COR-L47 (cell line): ENCODE measurements around the gene GMDS.

Experiments
- DNase-seq: peaks from one replicate; lab custom pipeline; 2025; lab: John Stamatoyannopoulos, UW

Gene GMDS

DNA sequence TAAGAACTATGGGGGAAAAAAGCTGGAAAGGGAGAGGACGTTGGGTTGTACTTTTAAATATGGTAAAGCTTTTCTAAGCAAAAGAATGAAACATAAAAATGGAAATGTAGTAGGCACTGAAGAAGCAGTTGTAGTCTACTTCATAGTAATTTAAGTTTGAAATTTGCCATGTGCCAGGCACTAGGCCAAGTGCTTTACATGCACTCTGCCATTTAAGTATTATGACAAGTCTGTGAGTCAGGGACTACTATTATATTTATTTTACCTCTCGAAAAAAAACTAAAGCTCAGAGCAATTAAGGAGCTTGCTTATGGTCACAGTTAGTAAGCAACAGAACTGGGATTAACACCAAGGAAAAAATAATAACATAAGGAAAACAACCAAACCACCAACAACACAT lies 257.8 kb downstream of the GMDS start:
- no peak for DNase-seq

DNA sequence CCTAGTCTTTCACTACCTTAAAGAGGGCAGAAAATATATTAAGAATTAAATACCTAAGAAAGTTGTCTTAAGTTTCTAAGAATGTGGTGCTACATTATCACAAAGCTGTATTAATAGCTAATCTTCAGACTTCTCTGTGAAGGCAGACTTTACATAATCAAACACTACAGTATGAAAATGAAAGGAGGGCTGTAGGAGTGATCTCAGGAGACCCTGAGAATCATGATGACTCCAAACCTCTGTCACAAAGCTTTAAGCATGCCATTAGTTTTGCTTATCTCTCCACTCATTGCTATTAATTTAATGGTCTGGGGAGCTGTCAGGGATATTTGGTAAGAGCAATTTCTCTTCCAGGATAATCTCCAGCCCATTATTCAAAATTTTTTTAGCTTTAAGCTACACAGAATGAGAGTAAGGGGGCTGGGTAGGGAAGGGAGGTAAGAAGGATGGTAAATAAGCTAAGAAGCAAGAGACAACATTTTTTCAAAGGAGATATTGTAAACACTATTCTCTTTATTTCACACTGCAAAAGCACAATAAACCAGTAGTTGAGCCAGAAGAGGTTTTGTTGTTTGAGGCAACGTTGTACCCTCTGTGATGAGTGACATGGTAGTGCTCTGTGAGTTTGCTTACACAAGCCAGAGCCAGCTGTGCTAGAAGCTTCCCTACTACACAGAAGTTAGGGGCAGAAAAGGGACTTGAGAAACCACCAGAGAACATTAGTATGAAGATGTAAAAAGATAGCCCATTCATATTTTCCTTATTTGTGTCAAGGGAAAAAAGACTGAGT lies 258.8 kb downstream of the GMDS start:
- DNase-seq: no peak

DNA sequence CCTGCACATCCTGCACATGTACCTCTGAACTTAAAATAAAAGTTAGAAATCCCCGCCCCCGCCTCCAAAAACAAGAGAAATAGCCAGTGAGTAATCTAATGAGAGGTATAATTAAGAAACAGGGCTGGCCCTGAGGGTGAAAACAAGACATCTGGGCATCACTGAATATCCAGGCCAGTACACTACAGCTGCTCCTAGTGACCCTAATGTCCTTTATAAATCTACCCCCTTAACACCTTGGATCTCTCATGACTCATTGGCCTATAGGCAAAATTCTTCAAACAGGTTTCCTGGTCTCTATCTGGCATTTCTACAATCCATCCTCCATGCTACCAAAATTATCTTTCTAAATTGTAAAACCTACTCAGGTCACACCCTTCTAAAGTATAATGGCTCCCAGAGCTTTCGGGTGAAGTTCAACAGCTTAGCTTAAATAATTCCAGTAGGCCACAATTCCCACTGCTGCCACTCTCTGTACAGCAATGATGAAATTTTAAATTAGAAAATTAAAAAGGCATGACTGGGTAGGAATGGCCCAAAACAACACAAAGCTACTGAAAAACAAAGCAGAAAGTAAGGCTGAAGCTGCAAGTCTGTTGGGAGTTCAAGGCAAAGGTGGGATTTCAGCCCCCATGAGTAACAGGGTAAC lies 260.9 kb downstream of the GMDS start:
- no peak for DNase-seq

DNA sequence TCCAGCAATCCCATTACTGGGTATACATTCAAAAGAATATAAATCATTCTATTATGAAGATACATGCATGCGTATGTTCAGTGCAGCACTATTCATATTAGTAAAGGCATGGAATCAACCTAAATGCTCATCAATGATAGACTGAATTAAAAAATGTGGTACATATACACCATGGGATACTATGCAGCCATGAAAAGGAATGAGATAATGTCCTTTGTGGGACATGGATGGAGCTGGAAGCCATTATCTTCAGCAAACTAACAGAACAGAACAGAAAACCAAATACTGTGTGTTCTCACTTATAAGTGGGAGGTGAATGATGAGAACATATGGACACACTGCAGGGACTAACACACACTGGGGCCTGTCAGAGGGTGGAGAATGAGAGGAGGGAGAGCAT lies 261.6 kb downstream of the GMDS start:
- DNase-seq: no peak

DNA sequence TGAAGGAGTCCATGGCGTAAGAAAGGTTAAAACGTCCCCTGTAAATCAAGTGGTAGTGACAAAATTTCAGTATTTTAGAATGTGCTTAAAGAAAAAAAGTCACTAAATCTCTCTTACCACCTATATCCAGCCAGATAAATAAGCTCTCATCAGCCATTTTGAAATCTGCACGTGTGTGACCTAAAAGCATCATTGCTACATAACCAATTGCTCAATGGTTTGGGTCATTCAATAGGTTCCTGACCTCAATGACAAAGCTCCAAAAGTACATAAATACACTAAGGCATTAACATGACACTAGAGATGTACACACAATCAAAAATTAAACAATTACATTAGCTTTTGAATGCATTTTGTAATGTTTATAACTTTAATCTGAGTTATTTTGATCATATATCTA lies 272.4 kb downstream of the GMDS start:
- DNase-seq: no peak

DNA sequence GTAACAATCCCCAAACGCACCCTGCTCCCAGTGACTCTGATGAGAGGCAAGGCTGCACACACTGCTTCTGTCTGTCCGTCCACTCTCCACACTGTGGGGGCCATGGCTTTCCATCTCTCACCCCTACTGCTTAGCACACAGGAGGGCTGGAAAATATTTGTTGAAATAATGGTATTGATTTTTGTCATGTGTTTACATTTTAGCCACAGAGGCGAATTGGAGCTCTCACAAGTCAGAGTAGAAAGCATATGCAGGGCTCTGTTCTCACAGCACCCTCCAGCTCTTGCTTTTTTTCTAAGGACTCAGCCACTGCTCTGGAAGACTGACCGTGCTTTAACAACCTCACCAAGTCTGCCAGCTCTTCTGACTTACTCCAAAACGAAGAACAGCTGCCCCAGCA lies 273.8 kb downstream of the GMDS start:
- DNase-seq: no peak

DNA sequence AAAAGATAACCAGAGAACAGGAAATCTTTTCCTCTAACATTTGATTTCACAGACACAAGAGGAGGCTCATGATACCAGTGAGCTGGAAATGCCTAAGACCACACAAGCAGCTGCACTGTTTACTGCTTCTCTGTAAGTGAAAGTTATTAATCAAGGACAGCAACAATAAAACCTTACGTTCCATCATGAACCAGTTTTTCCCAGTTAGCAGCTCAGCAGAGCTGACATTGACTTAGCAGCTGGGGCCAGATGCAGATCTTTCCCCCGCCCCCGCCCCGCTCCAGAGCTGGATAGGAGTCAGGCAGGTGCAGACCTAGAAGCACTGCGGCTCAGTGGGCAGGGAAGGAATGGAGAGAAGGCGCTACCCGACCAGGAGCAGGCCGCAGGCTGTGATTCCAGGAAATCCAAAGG lies 275.2 kb downstream of the GMDS start:
- DNase-seq: no peak

DNA sequence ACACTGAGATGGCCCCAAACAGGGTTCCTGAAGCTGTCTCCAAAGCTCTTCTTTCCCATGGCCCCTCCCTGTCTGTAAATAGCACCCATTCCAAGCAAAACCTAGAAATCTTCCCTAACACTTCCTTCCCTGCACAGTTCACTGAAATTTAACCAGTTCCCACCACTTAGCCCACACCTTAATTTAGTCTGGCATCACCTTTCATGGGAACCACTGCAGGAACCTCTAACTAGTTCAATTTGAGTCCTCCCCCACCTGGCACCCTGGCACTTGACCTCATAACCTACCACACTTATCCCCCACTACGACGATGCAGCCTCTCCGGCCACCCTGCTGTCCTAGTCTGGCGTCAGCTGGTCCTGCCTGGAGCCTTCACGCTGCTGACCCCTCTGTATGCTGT lies 278.7 kb downstream of the GMDS start:
- DNase-seq: no peak

DNA sequence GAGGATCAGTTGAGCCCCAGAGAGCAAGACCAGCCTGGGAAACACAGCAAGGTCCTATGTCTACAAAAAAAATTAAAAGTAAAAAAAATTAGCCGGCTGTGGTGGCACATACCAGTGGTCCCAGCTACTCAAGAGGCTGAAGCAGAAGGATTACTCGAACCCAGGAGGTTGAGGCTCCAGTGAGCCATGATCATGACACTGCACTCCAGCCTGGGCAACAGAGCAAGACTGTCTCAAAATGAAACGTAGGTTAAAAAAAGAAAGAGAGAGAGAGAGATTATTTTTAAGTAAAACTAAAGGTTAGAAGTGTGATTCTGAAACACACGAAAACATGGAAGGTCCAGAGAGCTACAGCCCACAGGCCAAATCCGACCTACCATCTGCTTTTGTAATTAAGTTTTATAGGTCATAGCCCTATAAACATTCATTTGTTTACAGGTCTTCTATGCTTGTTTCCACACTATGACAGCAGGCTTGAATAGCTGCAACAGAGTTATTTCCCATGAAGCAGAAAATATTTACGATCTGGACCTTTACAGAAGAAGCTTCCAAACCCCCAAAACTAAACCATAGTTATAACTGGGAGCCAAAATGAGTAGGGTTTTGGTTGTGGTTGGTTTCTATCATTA lies 279.7 kb downstream of the GMDS start:
- DNase-seq: no peak

DNA sequence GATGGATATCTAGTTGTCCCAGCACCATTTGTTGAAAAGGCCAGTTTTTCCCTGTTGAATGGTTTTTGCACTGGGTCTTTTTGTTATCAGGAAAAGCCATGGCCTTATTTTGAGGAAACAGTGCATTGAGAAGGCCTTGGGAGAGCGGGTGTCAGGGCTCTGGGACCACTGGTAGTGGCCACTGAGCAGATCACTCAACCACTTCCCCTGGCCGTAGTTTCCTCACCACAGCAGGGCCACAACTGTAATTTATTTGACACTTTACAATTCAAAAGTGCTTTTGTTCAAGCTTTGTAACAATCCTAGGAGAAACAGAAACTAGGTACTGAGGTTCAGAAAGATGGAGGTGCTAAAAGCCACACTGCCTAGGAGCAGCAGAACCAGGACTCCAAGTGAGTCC lies 281.8 kb downstream of the GMDS start:
- no peak for DNase-seq

DNA sequence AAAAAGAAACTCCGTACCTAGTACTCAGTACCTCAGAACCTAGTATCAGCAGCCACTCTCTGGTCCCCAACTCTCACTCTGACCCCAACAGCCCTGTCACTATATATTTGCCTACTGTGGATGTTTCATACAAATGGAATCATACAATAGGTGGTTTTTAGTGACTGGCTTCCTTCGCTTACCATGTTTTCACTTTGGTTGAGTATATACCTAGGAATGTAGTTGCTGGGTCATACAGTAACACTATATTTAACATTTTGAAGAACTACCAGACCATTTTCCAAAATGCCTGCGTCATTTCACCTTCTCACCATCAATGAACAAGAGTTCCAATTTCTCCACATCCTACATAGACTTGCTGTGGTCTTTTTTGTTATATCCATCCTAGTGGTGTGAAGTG lies 283.2 kb downstream of the GMDS start:
- no peak for DNase-seq

DNA sequence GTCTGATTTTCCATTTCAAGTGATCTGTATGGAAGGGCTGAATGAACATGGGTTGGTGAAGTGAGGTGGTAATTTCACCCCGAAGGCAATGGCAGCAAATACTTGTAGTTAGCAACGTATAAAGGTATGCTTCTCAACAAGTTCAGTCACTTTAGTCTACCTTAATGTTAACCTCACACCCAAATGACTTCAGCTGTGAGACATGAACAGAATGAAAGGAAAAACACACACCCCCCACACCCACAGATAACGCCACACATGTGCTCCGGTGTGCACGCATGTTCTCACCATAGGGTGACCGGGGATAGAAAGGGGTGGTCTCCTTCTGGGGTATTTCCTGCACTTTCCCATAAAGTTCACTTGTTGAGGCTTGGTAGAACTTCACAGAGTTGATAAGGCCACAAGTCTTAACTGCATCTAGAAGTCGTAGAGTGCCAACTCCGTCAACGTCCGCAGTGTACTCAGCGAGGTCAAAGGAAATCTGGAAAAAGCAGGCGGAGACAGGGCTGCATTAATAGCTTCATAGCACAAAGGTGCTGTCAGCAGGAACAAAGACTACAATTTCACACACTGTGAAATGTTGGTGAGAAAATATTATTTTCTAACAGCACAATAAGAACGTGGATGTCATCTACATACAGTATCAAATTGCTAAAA lies 284.8 kb downstream of the GMDS start:
- no peak for DNase-seq

DNA sequence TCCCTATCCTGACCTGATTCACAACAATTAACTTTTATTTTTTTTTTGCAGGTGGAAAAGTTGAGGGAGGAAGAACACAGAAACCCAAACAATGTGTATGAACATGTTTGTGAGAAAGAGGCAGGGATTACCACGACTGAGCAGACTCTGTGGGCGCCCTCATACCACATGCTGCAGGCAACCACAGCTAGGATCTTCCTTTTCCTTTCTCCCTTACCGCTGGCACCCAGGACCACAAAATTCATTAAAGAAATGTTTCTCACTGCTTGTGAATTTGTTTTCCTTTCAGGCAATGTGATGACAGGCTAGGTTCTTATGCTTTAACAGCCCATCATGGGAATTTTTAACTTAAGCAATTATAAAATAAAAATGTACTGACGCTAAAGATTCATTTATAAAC lies 287.1 kb downstream of the GMDS start:
- DNase-seq: no peak

DNA sequence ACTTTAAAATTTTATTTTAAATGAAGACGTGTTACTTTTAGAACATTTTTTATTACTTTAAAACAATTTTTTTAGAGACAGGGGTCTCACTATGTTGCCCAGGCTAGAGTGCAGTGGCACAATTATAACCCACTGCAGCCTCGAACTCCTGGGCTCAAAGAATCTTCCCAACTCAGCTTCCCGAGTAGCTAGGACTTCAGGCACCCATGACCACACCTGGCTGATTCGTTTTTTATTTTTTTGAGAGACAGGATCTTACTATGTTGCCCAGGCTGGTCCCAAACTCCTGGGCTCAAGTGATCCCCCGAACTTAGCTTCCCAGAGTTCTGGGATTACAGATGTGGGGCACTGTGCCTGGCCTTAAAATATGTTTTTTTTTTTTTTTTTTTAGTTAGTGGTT lies 287.7 kb downstream of the GMDS start:
- no peak for DNase-seq

DNA sequence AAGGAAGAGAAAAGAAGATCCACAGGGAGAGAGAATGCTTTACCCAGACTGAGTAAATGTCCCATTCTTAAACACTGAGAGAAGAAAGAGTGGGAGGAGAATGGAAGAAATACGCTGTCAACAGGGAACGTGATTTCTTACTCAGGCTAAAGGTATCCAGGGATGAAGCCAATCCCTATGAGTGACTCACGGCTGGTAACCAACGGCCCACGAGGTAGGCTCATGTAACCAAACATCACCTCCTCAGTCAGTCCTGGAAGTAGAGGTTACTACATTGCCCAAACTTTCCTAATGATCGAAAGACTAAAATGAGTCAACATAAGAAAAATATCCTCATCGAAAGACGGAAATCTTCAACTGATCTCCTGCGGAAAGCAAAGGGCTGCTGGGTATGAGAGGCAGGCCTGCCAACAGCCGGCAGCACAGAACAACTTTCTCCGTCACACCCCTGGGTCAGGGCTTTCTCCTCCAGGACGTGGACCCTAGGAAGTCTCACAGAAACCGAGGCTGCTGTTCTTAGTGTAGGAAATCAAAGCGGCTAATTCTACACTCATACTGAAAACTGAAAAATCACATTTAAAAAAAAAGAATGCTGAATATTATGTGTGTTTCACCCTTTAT lies 292.6 kb downstream of the GMDS start:
- DNase-seq: no peak

DNA sequence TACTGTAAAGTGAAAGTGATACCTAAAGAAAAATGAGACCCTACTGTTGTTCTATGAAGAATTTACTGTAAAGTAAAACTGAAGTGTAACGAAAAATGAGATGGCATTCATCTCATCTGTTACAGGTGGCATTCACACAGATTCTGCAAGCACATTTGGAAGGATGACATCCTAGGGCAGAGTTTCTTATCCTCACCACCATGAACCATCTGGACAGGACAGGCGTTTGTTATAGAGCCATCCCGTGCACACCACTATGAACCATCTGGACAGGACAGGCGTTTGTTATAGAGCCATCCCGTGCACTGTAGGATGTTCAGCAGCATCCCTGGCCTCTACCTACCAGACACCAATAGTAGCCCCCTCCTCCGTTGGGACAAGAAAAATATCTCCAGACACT lies 294.8 kb downstream of the GMDS start:
- DNase-seq: no peak

DNA sequence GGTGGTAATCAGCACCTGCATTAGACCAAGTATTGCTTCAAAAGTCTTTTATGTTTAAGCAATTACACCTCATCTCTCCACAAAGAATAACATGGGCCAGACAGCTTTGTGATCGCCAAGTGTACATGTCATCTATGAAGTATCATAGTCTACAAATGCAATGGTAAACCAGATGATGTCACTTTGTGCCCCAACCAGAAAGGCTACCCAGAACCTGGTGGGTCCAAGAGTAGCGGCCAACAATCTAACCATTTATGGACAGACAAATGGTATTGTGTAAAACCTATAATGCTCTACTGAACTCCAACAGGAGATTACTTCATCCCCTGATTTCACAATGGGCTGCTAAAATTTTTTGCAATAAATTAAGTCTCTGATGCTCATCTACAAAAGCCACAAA lies 295.9 kb downstream of the GMDS start:
- DNase-seq: no peak

DNA sequence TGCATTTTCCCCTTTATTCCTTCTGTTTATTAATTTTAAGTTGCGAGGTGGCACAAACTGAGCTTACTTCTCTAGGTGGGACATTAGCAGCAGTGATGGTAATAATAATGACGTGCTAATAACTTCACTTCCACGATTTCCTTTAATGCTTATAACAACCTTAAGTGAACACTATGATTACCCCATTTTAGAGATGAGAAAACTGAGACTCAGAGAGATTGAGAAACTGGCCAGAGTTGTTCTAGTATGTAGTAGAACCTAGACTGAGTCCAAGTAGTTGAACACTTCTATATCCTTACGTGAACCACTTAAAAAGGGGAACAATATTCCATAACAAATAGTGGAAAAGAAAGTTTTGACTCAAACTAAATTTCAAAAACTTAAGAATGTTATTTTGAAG lies 297.5 kb downstream of the GMDS start:
- no peak for DNase-seq

DNA sequence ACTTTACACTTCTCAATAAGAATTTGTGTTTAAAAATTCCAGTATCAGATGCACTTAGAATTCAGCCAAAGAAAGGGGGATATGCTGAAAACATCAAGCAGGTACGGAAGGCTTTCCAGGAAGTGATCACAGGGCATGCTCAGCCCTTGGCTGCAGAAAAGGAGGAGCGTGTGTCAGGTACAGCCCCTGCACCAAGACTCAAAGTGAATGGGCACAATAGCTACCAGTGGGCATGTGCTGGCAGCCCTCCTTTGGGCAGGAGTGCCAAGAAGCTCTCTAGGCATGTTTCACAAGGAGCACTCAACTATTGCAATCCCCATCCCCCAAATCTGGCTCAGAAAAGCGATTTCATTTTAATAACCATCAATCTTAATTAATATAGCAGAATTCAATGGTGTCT lies 298.8 kb downstream of the GMDS start:
- DNase-seq: no peak

DNA sequence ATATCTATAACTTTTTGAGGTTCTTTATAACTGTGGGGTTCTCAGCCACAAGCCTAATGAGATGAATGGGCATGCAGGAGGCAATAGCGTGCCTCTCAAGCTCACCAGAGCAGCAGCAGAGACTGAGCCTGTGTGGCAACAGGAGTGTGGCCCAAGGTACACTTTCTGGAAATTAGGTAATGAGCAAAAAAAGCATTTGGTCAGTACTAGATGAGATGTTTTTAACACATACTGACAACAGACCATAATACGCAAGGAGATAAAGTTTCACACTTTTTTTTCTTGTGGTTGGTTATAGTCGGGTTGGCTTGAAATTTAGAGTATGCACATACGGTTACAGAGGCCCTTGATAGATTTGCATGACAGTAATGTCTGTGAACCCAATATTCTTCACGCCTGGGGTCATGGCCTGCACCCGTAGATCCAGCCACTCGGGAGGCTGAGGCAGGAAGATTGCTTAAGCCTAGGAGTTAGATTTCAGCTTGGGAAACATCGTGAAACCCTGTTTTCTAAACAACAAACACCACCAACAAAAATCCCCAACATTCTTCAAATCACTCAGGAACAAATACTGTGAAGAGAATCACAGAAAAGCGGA lies 300.1 kb downstream of the GMDS start:
- DNase-seq: no peak

DNA sequence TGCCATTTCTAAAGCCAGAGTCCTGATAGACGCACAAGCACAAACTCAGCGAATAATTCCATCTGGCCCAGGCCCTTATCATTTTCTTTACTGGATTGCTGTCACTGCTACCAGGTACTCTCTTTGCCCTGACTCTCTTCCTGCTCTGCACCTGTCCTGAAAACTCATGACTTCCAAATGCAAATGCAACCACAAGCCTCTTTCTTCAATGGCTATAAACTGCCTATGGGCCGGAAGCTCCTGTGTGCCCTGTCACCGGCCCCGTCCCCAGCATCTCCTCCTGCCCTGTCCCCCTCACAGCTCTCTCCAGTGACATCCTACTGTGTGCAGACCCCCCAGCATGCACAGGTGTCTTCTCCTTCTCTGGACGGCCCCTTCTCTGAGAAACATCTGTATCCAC lies 302.6 kb downstream of the GMDS start:
- DNase-seq: no peak

DNA sequence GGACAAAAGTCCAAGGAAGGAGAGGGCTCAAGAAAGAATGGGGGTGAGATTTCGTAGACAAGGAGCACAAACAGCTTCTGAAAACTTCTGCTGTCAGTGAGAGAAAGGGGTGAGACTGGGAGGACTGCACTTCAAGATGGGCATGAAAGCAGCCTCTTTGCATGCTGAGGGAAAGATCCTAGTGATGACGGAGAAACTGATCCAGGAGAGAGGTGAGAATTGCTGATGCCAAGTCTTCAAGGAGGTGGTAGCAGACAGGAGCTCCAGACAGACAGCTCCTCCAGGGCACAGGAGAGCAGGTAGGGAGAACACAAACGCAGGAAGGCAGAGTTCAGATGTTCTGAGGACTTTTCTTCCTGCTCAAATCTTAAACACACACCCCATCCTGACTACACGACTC lies 303.9 kb downstream of the GMDS start:
- DNase-seq: no peak
